ENCODE measurements around the gene LRRC75A.

Gene LRRC75A

DNA sequence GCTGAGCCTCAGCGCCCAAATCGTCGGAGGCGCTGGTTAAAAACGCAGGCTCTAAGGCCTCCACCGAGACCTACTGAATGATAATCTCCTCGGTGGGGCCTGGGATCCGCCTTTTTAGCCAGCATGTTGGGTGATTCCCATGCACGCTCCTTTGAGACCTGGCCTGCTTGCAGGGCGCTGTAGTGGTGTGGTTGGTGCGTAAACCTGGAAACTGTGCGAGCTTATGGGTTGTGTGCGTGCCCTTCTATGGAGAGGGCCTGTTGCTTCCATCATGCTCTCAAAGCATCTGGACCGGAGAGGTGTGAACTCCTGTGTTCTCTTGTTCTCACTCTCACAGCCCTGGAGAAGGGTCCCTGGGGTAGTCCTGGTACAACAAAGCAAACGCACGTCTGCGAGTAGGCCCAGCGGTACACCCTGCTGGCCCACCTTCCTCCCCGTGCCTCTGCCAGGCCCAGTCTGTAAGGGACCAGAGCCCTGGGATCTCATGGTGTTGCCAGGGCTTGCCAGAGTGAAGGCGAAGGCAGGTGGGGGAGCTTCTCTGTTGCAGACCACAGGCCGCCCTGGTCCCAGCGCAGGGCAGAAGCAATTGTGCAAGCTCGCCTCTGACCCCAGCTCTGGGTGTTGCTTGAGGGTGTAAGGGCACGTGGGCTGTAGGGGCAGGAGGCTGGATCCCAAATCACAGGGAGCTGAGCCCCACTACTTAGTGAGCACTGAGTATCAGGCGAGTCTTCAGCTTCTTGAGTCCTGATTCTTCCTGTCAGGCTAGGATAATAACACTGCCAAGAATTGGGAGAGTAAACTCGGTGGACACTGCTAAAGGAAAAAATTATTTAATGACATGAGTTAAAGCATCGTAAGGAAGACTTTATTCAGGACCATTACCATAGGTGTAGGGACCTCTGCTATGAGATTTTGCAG, 879 bp upstream of the LRRC75A start:
- peak overlapping the region; percentile 52 for H3K4me3 ChIP-seq (ENCODE audit: low read length)
- no peak overlapping the region for H3K9ac ChIP-seq (ENCODE audit: low read length)

GRCh38 chr17:16491131-16491702, 776 bp downstream of the LRRC75A start:
- Histone ChIP-seq H3K4me3 (ENCODE audit: low read length) (peak overlapping the region; percentile 59), H3K9ac (ENCODE audit: low read length) (peak overlapping the region; percentile 1), H3K36me3 (ENCODE audit: control insufficient read depth, low read depth, low read length) (no peaks in the 10 kb centered on the region), H3K27me3 (ENCODE audit: control insufficient read depth, insufficient read depth, low read length) (peaks cover 37% of the 10 kb centered on the region), H3K27ac (ENCODE audit: low read length) (no peak overlapping the region), H3K9me3 (ENCODE audit: control insufficient read depth, low read depth, low read length) (no peaks in the 10 kb centered on the region), H3K4me1 (ENCODE audit: control insufficient read depth, low read depth, low read length) (peaks cover 36% of the 10 kb centered on the region)

More for the DNA sequence above, 879 bp upstream of the LRRC75A start:
- H3K9me3 ChIP-seq (ENCODE audit: control insufficient read depth, low read depth, low read length), result no peaks in the 10 kb centered on the region
- H3K27ac ChIP-seq (ENCODE audit: low read length), result no peak overlapping the region
- H3K36me3 ChIP-seq (ENCODE audit: control insufficient read depth, low read depth, low read length), result no peaks in the 10 kb centered on the region
- peaks cover 29% of the 10 kb centered on the region for H3K4me1 ChIP-seq (ENCODE audit: control insufficient read depth, low read depth, low read length)
- H3K27me3 ChIP-seq (ENCODE audit: control insufficient read depth, insufficient read depth, low read length), result peaks cover 37% of the 10 kb centered on the region

GRCh38 chr17:16489431-16489830, 2.6 kb downstream of the LRRC75A start:
- no peaks in the 10 kb centered on the region for H3K36me3 ChIP-seq (ENCODE audit: control insufficient read depth, low read depth, low read length)
- H3K9me3 ChIP-seq (ENCODE audit: control insufficient read depth, low read depth, low read length), result no peaks in the 10 kb centered on the region
- peaks cover 54% of the 10 kb centered on the region for H3K4me1 ChIP-seq (ENCODE audit: control insufficient read depth, low read depth, low read length)
- no peak overlapping the region for H3K4me3 ChIP-seq (ENCODE audit: low read length)
- peaks cover 37% of the 10 kb centered on the region for H3K27me3 ChIP-seq (ENCODE audit: control insufficient read depth, insufficient read depth, low read length)
- H3K27ac ChIP-seq (ENCODE audit: low read length), result no peak overlapping the region
- no peak overlapping the region for H3K9ac ChIP-seq (ENCODE audit: low read length)

DNA sequence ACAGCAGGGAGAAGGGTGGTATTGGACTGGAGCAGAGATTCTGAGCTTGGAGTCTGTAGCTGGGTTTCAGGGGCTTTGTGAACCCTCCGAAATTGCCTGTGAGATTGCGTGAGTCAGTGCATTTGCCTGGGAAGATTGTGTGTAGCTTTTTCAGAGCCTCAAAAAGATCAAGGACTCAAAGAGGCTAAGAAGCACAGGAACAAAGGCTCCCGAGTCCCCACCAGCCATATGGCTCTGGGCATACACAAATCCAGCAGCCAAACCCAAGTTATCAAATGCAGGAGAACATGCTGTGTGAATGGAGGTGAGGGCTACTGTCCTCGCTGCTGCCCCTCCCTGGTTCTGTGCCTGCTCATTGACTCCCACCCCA, 3.0 kb downstream of the LRRC75A start:
- Histone ChIP-seq H3K36me3 (ENCODE audit: control insufficient read depth, low read depth, low read length) (no peaks in the 10 kb centered on the region), H3K4me1 (ENCODE audit: control insufficient read depth, low read depth, low read length) (peaks cover 56% of the 10 kb centered on the region), H3K9ac (ENCODE audit: low read length) (no peak overlapping the region), H3K9me3 (ENCODE audit: control insufficient read depth, low read depth, low read length) (no peaks in the 10 kb centered on the region), H3K4me3 (ENCODE audit: low read length) (no peak overlapping the region), H3K27me3 (ENCODE audit: control insufficient read depth, insufficient read depth, low read length) (peaks cover 36% of the 10 kb centered on the region), H3K27ac (ENCODE audit: low read length) (no peak overlapping the region)

DNA sequence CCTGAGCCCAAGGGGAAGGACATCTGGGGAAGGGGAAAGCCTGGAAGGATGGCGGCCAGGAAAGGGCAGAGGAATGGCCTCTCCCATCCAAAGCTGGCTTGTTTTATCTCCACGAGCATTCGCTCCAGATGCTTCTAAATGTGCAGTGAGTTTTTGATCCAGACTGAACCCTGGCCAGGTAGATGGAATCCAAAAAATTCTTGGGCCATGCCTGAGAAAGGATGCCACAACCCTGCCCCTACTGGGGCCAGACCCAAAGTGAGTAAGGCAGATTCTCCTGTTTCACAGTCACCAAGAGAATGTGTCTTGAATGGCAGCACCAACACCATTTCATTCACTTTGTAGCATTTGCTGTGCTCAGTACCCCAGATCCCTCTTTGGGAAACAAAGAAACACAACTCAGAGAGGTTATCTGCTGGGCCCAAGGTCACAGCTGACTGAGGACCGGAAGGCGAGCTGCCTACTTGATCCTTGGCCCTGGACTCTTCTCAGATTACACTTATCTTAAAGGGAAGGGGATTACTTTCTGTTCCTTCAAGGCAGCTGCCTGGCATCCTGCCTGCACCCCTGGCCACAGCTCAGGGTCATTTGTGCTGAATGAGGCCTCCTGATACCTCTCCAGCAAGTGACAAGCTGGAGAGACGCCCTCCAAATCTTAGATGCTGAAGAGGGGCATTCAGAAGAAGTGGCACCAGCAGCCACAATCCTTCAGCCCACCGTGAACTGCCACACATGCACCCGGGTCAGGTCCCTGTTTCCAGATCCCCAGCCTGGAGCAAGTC, 3.6 kb downstream of the LRRC75A start:
- H3K27ac ChIP-seq (ENCODE audit: low read length), result no peak overlapping the region

DNA sequence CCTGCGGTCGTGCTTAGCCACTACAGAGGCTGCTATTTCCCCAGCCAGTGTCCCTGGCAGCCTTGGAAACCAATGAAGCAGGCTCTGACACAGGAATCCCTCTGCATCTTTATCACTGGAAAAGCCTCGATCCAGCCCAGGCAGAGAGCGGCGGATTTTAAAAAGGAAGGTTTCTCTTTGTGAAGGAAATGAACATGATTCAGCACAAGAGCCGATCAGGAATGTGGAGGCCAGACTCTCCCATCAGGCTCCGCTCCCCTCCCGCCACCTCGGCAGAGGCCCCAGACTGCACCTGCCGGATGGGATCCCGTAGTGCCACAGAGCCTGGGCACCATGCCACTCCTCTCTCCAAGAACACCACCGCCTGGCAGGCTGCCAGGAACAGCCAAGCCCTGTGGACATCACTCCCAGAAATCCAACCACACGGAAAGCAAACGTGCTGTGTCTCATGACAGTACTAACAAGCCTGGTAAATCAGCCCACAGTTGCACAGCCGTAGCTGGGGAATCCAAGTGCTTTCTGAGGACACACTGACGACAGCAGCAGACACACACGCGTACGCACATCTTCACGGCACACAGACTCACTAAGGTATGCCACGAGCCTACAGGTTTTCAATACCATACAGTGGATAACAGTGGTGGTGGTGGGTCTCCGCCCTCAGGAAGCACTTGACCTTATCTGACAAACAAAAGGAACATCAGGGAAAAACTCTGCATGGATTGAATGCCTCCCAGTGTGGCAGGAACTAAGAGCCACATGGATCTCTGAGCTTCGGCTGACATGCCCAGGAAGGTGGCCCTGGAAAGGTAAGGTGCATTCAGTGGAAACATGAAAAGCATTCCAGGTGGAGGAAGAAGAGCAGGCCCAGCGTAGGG, 5.4 kb downstream of the LRRC75A start:
- Histone ChIP-seq H3K9ac (ENCODE audit: low read length) (peak overlapping the region; percentile 28), H3K4me3 (ENCODE audit: low read length) (no peak overlapping the region), H3K4me1 (ENCODE audit: control insufficient read depth, low read depth, low read length) (peaks cover 52% of the 10 kb centered on the region), H3K9me3 (ENCODE audit: control insufficient read depth, low read depth, low read length) (no peaks in the 10 kb centered on the region), H3K36me3 (ENCODE audit: control insufficient read depth, low read depth, low read length) (no peaks in the 10 kb centered on the region), H3K27me3 (ENCODE audit: control insufficient read depth, insufficient read depth, low read length) (peaks cover 21% of the 10 kb centered on the region), H3K27ac (ENCODE audit: low read length) (peak overlapping the region; percentile 13)

More for the DNA sequence above, 3.6 kb downstream of the LRRC75A start:
- Histone ChIP-seq H3K4me1 (ENCODE audit: control insufficient read depth, low read depth, low read length) (peaks cover 56% of the 10 kb centered on the region), H3K9me3 (ENCODE audit: control insufficient read depth, low read depth, low read length) (no peaks in the 10 kb centered on the region), H3K27me3 (ENCODE audit: control insufficient read depth, insufficient read depth, low read length) (peaks cover 31% of the 10 kb centered on the region), H3K36me3 (ENCODE audit: control insufficient read depth, low read depth, low read length) (no peaks in the 10 kb centered on the region), H3K9ac (ENCODE audit: low read length) (no peak overlapping the region), H3K4me3 (ENCODE audit: low read length) (no peak overlapping the region)

DNA sequence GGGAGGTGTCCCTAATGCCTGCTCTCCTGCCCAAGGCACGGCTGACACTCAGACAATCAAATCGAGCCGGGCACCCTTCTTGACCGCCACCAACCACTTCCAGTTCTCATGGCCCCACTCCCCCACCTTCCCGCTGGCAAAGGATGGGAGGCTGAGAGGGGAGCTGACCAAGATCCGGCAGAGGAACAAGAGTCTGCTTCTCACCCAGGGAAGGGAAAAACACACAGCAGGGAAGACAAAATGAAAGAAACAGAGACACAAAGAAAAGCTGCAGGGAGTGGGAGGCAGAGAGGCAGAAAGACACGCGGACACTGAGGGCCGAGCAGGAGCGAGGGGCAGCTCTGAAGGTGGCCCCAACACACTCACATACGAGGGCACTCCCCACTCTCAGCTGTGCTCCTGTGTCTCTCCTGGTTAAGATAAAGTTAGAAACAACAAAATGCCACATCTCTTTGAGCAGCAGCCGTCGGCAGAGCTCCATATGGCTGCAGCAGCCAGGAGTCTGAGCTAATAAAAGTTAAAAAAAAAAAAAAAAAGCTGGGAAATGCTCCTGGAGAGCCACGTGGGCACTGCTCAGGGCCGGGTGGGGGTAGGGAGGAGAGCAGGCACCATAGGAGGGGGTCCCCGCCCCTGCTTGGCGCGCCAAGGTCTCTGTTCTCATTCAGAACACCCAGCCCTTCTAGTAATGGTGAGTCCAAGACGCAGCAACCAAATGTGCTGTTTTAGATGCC, 7.4 kb downstream of the LRRC75A start:
- Histone ChIP-seq H3K36me3 (ENCODE audit: control insufficient read depth, low read depth, low read length) (no peaks in the 10 kb centered on the region), H3K4me1 (ENCODE audit: control insufficient read depth, low read depth, low read length) (peaks cover 45% of the 10 kb centered on the region), H3K9me3 (ENCODE audit: control insufficient read depth, low read depth, low read length) (no peaks in the 10 kb centered on the region), H3K27ac (ENCODE audit: low read length) (peak overlapping the region; percentile 78), H3K27me3 (ENCODE audit: control insufficient read depth, insufficient read depth, low read length) (peaks cover 5% of the 10 kb centered on the region), H3K4me3 (ENCODE audit: low read length) (peak overlapping the region; percentile 41), H3K9ac (ENCODE audit: low read length) (peak overlapping the region; percentile 71)

GRCh38 chr17:16483021-16483645, 8.9 kb downstream of the LRRC75A start:
- Histone ChIP-seq H3K9ac (ENCODE audit: low read length) (no peak overlapping the region), H3K9me3 (ENCODE audit: control insufficient read depth, low read depth, low read length) (no peaks in the 10 kb centered on the region), H3K36me3 (ENCODE audit: control insufficient read depth, low read depth, low read length) (peaks cover 3% of the 10 kb centered on the region), H3K27me3 (ENCODE audit: control insufficient read depth, insufficient read depth, low read length) (no peaks in the 10 kb centered on the region), H3K27ac (ENCODE audit: low read length) (no peak overlapping the region), H3K4me1 (ENCODE audit: control insufficient read depth, low read depth, low read length) (peaks cover 34% of the 10 kb centered on the region), H3K4me3 (ENCODE audit: low read length) (no peak overlapping the region)

GRCh38 chr17:16482253-16482652, 9.7 kb downstream of the LRRC75A start:
- Histone ChIP-seq H3K36me3 (ENCODE audit: control insufficient read depth, low read depth, low read length) (peaks cover 3% of the 10 kb centered on the region), H3K27me3 (ENCODE audit: control insufficient read depth, insufficient read depth, low read length) (no peaks in the 10 kb centered on the region), H3K4me1 (ENCODE audit: control insufficient read depth, low read depth, low read length) (peaks cover 34% of the 10 kb centered on the region), H3K9ac (ENCODE audit: low read length) (no peak overlapping the region), H3K27ac (ENCODE audit: low read length) (no peak overlapping the region), H3K4me3 (ENCODE audit: low read length) (no peak overlapping the region), H3K9me3 (ENCODE audit: control insufficient read depth, low read depth, low read length) (no peaks in the 10 kb centered on the region)

- Histone ChIP-seq H3K36me3 (ENCODE audit: control insufficient read depth, low read depth, low read length) (peaks cover 3% of the 10 kb centered on the region), H3K27me3 (ENCODE audit: control insufficient read depth, insufficient read depth, low read length) (no peaks in the 10 kb centered on the region), H3K4me1 (ENCODE audit: control insufficient read depth, low read depth, low read length) (peaks cover 21% of the 10 kb centered on the region), H3K27ac (ENCODE audit: low read length) (no peak overlapping the region), H3K9ac (ENCODE audit: low read length) (no peak overlapping the region), H3K9me3 (ENCODE audit: control insufficient read depth, low read depth, low read length) (no peaks in the 10 kb centered on the region), H3K4me3 (ENCODE audit: low read length) (no peak overlapping the region)
Observed at GRCh38 chr17:16480995-16481394, 11.0 kb downstream of the LRRC75A start.
